Ishikawa (cell line): Measurements from ENCODE around the gene SLC25A13.

Experiments used
- CEBPB ChIP-seq: IDR thresholded peaks from 2 replicates; pipeline ENCODE4 v1.6.1; 2012
- CREB1 ChIP-seq: IDR thresholded peaks from 2 replicates; pipeline ENCODE4 v1.6.1; 2012; ENCODE audit warnings: low read depth
- EGR1 ChIP-seq: IDR thresholded peaks from 2 replicates; pipeline ENCODE4 v1.6.1; 2012
- EP300 ChIP-seq: IDR thresholded peaks from 2 replicates; pipeline ENCODE4 v1.6.1; 2012; ENCODE audit warnings: borderline replicate concordance
- FOXM1 ChIP-seq: IDR thresholded peaks from 2 replicates; pipeline ENCODE4 v1.6.1; 2012; ENCODE audit warnings: low read depth, borderline replicate concordance
- NFIC ChIP-seq: IDR thresholded peaks from 2 replicates; pipeline ENCODE4 v1.6.1; 2012
- RAD21 ChIP-seq: IDR thresholded peaks from 2 replicates; pipeline ENCODE4 v1.6.1; 2012; ENCODE audit warnings: low read depth
- TAF1 ChIP-seq: IDR thresholded peaks from 2 replicates; pipeline ENCODE4 v1.6.1; 2012; ENCODE audit warnings: low read depth, mild to moderate bottlenecking
- TCF12 ChIP-seq: IDR thresholded peaks from 2 replicates; pipeline ENCODE4 v1.6.1; 2012; ENCODE audit warnings: low read depth
- TEAD4 ChIP-seq: IDR thresholded peaks from 2 replicates; pipeline ENCODE4 v1.6.1; 2012
- YY1 ChIP-seq: IDR thresholded peaks from 2 replicates; pipeline ENCODE4 v1.6.1; 2012; ENCODE audit warnings: low read depth
- ZBTB7A ChIP-seq: IDR thresholded peaks from 2 replicates; pipeline ENCODE4 v1.6.1; 2012; ENCODE audit warnings: low read depth
- TF ChIP-seq, protein P1 (sequence below): IDR thresholded peaks from 2 replicates; pipeline ENCODE4 v1.6.1; 2012
- TF ChIP-seq, protein P2 (sequence below): IDR thresholded peaks from 2 replicates; pipeline ENCODE4 v1.6.1; 2012; ENCODE audit warnings: low read depth, mild to moderate bottlenecking
- TF ChIP-seq, protein P3 (sequence below): IDR thresholded peaks from 2 replicates; pipeline ENCODE4 v1.6.1; 2012

Gene SLC25A13

DNA sequence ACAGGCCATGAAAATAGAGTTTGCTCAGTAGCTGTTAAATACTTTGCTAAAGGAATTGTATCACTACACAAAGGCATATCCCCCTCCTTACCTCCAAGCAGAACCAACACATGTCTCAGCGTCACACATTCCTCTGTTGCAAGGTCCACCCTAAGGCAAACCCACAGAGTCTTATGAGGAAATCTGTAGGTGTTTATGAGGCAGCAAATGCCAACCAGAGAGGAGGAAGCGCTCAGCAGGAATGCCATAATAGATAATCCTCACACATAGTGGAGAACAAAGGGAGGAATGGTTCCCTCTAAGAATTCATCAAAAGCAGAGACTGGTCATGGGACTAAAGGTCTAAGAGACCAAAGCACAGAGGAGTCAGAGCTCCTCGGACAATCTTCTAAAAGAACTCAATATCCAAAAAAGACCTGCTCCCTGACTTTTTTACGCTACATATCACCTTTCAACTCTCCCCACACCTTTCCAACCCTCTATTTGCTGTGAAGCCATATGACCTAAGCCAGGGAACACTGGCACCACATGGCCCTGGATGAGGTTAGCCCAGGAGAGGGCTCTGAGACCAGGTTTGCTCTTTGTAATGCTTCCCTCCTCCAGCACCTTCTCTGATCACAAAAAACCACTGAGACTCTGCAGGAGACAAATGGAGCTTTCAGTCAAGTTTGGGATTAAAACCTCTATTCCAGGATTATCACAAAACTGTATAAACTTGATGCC is 7.3 kb downstream of the SLC25A13 start:
- TF ChIP-seq EP300, result no peak
- TF ChIP-seq, protein P1, sequence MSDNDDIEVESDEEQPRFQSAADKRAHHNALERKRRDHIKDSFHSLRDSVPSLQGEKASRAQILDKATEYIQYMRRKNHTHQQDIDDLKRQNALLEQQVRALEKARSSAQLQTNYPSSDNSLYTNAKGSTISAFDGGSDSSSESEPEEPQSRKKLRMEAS, result no peak
- no peak for TF ChIP-seq TAF1
- TF ChIP-seq RAD21, result no peak
- TF ChIP-seq, protein P2, sequence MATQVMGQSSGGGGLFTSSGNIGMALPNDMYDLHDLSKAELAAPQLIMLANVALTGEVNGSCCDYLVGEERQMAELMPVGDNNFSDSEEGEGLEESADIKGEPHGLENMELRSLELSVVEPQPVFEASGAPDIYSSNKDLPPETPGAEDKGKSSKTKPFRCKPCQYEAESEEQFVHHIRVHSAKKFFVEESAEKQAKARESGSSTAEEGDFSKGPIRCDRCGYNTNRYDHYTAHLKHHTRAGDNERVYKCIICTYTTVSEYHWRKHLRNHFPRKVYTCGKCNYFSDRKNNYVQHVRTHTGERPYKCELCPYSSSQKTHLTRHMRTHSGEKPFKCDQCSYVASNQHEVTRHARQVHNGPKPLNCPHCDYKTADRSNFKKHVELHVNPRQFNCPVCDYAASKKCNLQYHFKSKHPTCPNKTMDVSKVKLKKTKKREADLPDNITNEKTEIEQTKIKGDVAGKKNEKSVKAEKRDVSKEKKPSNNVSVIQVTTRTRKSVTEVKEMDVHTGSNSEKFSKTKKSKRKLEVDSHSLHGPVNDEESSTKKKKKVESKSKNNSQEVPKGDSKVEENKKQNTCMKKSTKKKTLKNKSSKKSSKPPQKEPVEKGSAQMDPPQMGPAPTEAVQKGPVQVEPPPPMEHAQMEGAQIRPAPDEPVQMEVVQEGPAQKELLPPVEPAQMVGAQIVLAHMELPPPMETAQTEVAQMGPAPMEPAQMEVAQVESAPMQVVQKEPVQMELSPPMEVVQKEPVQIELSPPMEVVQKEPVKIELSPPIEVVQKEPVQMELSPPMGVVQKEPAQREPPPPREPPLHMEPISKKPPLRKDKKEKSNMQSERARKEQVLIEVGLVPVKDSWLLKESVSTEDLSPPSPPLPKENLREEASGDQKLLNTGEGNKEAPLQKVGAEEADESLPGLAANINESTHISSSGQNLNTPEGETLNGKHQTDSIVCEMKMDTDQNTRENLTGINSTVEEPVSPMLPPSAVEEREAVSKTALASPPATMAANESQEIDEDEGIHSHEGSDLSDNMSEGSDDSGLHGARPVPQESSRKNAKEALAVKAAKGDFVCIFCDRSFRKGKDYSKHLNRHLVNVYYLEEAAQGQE, result no peak
- TF ChIP-seq, protein P3, sequence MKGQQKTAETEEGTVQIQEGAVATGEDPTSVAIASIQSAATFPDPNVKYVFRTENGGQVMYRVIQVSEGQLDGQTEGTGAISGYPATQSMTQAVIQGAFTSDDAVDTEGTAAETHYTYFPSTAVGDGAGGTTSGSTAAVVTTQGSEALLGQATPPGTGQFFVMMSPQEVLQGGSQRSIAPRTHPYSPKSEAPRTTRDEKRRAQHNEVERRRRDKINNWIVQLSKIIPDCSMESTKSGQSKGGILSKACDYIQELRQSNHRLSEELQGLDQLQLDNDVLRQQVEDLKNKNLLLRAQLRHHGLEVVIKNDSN, result no peak
- TF ChIP-seq ZBTB7A, result no peak
- no peak for TF ChIP-seq YY1
- TF ChIP-seq TEAD4, result no peak
- TF ChIP-seq TCF12, result no peak
- TF ChIP-seq EGR1, result no peak
- TF ChIP-seq FOXM1, result no peak
- TF ChIP-seq CREB1, result no peak
- TF ChIP-seq CEBPB, result no peak
- TF ChIP-seq NFIC, result no peak

DNA sequence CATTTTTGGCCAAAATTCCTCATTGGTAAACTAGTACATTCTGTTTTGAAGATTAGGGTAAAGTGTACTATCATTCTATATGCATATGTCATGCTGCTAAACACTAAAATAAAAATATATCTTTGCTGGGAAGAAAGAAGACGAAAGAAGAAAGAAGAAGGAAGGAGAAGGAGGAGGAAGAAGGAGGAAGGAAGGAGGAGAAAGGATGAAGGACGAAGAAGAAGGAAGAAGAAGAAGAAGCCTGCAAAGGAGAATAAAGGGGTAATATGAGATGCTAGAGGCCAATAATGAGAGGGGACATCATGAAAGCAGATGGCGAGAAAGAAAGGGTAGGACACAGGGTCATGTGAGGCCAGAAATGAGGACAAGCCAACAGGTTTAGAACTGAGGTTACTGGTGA is 8.0 kb downstream of the SLC25A13 start:
- no peak for TF ChIP-seq YY1
- TF ChIP-seq FOXM1, result no peak
- TF ChIP-seq, protein P3, result no peak
- no peak for TF ChIP-seq CREB1
- TF ChIP-seq RAD21, result no peak
- no peak for TF ChIP-seq TAF1
- no peak for TF ChIP-seq ZBTB7A
- TF ChIP-seq EP300, result no peak
- TF ChIP-seq CEBPB, result no peak
- TF ChIP-seq, protein P2, result no peak
- no peak for TF ChIP-seq EGR1
- TF ChIP-seq, protein P1, result no peak
- no peak for TF ChIP-seq TCF12
- no peak for TF ChIP-seq NFIC
- no peak for TF ChIP-seq TEAD4

DNA sequence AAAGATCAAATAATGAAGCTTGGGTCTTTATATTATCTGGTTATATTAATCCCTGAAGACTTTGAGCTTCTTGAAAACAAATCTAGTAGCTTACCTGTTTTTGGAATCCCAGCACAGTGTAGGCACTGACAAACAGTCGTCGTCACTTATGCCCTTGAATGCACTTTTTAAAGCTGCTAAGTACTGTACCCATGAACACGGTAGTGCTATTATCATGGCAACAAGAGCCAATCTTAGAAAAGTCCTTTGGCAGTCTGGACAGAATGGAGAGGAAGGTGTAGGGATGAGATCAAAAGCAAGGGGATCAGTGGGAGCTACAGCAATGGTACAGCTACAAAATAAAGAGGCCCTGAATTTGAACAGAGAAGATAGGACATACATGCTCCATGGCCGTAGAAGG is 9.4 kb downstream of the SLC25A13 start:
- TF ChIP-seq, protein P2, result no peak
- TF ChIP-seq YY1, result no peak
- no peak for TF ChIP-seq EP300
- TF ChIP-seq, protein P3, result no peak
- no peak for TF ChIP-seq RAD21
- TF ChIP-seq CEBPB, result no peak
- no peak for TF ChIP-seq CREB1
- TF ChIP-seq, protein P1, result no peak
- no peak for TF ChIP-seq NFIC

DNA sequence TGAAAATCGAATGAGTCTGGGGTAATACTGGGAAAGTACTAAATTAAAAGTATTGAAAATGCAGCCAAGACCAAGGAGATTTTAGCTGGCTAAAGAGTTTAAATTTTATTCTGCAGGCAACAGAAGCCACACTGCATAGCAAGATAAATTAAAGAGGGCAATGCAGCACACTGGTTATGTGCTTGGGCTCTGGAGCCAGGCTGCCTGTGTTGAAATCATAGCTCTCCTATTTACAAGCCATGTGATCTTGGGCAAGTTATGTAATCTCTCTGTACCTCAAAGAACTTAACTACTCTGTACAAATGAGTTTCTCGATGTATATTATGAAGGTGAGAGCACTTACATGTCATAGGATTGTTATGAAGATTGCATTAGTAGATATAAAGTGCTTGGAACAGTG is 9.9 kb downstream of the SLC25A13 start:
- no peak for TF ChIP-seq TCF12
- no peak for TF ChIP-seq TAF1
- TF ChIP-seq CREB1, result no peak
- no peak for TF ChIP-seq CEBPB
- no peak for TF ChIP-seq TEAD4
- no peak for TF ChIP-seq EGR1
- TF ChIP-seq NFIC, result no peak
- TF ChIP-seq FOXM1, result no peak
- no peak for TF ChIP-seq ZBTB7A
- TF ChIP-seq, protein P2, result no peak
- no peak for TF ChIP-seq YY1
- TF ChIP-seq, protein P1, result no peak
- no peak for TF ChIP-seq RAD21
- TF ChIP-seq, protein P3, result no peak
- TF ChIP-seq EP300, result no peak
